ENCODE measurements around the gene CD151. TPM values are rescaled to one million over a fixed set of nuclear protein-coding genes. Genes with fewer than 3 reads are reported as not detected.

CD151 gene
- total RNA-seq, 1 experiment from 2014 or later: 226 TPM

DNA sequence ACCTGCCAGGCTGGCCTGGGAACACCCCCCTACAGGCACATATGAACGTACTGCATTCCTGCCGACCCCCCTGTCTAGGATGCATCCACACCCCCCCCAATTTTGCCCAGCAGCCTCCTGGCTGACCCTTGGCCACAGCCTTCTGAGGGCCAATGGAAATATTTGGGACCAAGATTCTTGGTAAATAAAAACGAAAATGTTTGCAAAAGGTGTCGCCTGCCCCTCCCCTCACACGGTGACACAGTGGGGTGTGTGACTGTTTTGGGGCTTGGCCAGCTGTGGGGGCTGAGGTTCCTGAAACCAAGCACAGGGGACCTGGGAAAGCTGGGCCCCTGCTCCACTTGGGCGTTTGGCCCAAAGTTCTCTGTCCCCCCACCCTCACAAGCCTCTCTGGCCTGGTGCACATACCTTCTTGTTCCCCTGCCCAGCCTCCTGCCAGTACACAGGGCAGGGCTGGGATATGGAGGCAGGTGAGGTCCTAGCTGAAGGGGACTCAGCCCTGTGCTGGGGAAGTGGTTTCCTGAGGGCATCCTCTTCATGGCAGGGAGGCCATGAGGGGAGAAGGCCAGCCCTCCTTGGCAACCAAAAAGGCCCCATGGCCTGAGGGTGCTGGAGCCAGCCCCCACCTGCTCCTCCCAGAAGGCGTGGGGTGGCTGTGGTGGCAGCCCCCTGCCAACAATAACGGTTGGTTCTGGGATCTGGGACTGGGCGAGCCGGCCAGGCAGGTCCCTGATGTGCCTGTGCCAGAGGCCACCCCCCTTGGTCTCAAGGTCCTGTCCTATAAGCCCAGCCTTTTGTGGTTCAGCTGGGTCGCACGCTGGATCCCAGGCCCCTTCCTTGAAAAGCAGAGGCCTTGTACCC is 7.2 kb upstream of the CD151 start:
- no peak for DNase-seq (ENCODE audit: low spot score)
- in situ Hi-C loops (cut with HindIII; ENCODE audit: low sequenced_read_pairs): no loop called here

DNA sequence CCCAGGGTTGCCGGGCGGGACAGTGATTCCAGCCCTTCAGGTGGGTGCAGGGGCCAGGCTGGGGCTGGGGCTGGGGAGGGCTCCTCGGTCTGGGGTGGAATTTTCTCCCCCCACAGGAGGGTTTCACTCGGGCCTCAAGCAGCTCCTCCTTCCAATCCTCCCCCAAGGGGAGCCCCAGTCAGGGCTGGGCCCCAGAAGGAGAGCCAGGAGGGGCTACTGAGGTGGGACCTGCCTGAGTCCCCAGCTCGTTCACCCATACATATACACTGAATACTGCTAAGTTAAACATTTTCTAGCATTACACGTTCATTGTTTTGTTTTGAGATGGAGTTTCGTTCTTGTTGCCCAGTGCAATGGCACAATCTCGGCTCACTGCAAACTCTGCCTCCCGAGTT is 6.5 kb upstream of the CD151 start:
- no peak for DNase-seq (ENCODE audit: low spot score)
- in situ Hi-C loops (cut with HindIII; ENCODE audit: low sequenced_read_pairs): no loop called here

DNA sequence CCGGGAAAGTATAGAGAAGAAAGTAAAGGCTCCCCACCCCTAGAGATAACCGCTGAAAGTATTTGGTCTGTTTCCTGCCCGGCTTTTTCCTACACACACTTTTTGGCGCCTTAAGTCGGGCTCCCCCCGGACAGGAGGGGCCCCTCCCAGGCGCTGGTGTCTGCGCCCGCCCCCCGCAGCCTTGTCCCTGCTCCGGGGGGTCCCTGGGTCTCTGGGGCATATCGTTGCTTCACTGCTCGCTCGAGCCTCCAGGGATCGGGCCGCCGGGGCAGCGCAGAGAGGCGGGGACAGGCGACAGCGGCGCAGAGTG is 6.0 kb upstream of the CD151 start:
- no peak for DNase-seq (ENCODE audit: low spot score)
- in situ Hi-C loops (cut with HindIII; ENCODE audit: low sequenced_read_pairs): no loop called here

DNA sequence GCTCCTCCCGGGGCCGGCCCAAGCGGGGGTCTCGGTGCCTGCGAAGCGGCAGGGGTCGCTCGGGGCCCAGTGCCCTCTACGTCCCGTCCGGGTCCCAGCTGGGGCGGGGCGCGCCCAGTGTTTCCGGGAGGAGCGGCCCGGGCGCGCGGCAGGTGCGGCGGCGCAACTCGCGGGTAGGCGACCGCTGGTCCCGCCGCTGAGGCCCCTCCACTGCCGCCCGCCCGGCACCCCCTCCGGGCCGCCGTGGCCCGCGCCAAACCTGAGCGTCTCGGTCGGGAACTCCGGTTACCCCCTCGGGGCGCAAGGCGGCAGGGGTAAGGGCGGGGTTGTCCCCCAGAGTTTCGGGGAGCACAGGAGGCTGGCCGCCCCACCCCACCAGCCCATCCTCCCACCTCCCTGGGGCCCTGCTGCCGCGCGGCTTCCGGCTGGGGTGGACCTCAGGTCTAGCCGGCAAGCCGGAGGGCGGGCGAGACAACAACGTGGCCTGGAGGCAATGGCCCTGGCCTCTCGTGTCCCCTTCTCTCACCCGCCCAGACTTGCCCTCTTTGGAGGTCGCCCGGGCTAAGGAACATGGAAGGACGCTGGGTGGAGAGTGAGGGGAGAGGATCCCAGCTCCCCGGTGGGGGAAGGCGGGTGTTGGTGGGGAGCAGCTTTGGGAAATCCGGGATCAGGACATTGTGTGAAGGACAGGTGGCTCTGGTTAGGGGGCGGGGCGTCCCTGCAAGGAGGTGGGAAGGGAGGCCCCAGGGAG is 5.4 kb upstream of the CD151 start:
- DNase-seq (ENCODE audit: low spot score): no peak
- in situ Hi-C loops (cut with HindIII; ENCODE audit: low sequenced_read_pairs): no loop called here

DNA sequence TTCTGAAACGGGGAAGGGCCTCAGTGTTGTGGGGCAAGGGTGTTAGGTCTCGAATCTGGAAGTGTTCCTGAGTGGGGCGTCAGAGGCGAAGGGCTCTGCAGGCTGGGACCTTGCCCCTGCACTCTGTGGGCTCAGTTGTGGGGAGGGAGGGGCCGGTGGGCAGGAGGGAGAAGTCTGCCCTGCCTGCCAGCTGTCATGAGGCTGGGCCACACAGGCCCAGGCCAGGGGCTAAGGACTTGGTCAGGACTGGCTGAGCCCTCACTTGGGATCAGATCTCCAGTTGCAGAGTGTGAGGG is 4.9 kb upstream of the CD151 start, which contains the start of gene CRACR2B:
CRACR2B (plus strand) TSS at position 23 of the 296 bp plus-strand sequence. CDS start 689 bp downstream, outside the sequence.
- in situ Hi-C loops (cut with HindIII; ENCODE audit: low sequenced_read_pairs): no loop called here

DNA sequence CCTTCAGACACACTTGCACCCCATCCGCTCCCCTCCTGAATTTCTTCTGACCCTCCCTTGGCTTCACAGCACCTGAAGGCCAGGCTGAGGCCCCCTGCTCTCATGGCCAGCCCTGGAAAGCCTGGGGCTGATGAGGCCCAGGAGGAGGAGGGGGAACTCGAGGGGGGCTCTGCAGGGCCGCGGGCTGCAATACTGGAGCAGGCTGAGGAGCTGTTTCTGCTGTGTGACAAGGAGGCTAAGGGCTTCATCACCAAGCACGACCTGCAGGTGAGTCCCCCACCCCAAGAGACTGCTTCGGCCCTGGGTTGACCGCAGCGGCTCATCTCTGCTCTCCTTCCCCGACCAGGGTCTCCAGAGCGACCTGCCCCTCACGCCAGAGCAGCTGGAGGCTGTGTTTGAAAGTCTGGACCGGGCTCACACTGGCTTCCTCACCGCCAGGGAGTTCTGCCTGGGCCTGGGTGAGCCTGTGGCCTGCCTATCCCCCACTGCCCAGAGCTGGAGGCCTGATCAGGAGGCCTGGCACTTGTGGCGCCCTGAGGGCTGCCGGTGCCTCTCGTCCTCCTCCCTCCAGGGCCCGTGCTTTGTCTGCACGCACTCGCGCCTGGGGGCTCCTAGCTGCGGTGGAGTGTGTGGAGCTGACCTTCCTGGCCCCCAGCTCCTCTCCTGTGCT is 4.1 kb upstream of the CD151 start:
- DNase-seq (ENCODE audit: low spot score): no peak
- in situ Hi-C loops (cut with HindIII; ENCODE audit: low sequenced_read_pairs): no loop called here

More for the DNA sequence above, 4.9 kb upstream of the CD151 start, which contains the start of gene CRACR2B:
- no peak for DNase-seq (ENCODE audit: low spot score)

DNA sequence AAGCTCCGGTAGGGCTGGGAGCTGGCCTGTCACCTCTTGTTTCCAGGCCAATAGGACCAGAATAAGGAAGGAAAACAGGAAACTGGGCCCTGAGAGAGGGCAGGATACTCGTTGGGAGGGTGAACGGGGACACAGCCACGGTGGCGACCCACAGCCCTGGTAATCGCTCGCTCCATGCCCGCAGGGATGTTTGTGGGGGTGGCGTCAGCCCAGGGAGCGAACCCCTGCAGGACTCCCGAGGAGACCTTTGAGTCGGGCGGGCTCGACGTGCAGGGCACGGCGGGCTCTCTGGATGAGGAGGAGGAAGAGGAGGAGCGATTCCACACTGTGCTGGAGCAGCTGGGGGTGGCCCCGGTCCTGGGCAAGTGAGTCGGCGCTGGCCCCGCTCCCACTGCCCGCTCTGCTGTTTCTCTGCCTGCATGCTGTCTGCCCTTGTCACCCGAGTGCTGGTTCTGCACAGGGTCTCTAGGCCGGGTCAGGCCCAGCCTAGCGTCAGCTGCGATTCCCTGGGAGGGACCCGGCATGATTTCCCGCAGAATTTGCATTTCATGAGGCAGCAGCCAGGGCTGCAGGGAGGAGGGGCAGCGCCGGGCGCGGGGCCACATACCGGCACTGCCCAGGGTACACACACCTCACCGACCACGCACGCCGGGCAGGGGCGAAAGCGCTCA is 3.4 kb upstream of the CD151 start:
- in situ Hi-C loops (cut with HindIII; ENCODE audit: low sequenced_read_pairs): no loop called here
- no peak for DNase-seq (ENCODE audit: low spot score)

DNA sequence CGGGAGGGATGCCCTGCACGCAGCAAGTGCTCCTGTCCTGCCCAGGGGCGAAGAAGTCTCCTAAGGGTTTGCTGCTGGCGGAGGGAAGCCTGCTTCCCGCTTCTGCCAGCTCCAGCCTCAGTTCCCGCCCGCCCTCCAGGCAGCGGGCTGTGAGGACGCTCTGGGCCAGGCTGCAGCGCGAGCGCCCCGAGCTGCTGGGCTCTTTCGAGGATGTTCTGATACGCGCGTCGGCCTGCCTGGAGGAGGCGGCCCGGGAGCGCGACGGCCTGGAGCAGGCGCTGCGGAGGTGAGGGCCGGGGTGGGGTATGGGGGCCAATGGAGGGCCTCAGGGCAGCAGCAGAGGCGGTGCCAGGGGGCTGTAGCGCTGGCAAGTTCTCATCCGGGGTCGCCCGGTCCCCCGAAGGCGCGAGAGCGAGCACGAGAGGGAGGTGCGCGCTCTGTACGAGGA is 2.9 kb upstream of the CD151 start:
- no peak for DNase-seq (ENCODE audit: low spot score)
- in situ Hi-C loops (cut with HindIII; ENCODE audit: low sequenced_read_pairs): no loop called here

DNA sequence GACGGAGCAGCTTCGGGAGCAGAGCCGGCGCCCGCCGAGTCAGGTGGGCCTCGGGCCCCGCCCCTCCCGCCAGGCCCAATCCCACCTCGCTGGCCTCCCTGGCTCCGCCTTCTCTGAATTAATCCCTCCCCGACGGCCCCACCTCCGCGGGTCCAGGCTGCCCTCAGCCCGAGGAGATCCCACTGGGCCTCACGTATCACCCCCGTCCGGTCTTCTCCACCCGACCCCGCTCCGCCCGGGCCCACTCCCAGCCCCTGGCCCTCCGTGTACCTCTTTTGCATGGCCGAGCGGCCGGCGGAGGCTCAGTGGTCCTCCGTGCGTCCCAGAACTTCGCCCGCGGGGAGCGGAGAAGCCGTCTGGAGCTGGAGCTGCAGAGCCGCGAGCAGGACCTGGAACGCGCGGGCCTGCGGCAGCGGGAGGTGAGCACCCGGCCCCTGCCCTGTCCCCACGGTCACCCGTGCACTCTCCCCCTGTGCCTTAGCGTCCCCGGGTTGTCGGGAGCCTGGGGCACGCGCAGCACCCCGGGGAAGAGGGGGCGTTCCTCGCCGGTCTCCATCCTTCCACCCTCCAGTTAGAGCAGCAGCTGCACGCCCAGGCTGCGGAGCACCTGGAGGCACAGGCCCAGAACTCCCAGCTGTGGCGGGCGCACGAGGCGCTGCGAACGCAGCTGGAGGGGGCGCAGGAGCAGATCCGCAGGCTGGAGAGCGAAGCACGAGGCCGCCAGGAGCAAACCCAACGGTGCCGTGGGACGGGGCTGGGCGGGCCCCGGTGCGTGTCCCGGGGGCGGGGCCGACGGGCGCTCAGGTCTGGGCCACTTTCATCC is 2.2 kb upstream of the CD151 start:
- in situ Hi-C loops (cut with HindIII; ENCODE audit: low sequenced_read_pairs): no loop called here
- DNase-seq (ENCODE audit: low spot score): peak; percentile 84

DNA sequence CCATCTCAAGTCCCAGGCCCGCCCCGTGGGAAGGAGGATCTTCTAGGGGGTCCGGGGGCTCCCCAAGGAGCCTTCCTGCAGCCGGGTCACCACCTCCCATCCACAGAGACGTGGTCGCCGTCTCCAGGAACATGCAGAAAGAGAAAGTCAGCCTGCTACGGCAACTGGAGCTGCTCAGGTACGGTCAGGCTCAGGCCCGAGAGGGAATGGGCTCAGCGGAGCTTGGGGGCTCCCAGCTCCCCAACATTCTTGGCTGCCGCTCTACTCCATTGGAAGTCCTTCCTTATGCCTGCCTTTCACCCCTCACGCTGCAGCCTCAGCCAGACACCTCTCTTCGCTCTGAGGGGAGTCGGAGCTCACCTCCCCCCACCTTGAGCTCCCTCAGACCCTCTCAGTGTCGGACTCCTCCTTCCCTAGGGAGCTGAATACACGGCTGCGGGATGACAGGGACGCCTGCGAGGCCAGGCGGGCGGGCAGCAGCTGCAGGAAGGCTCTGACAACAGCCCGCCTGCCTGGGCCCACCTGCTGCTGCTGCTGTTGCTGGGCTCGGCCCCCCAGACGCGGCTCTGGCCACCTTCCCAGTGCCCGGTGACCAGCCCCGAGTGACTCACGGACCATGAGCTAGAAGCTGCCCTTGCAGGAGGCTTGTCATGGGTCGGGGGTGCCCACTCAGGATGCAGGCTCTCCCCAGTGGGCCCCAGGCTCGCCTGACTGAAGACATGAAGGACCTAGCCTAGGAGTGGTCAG is 1.5 kb upstream of the CD151 start:
- no peak for DNase-seq (ENCODE audit: low spot score)
- in situ Hi-C loops (cut with HindIII; ENCODE audit: low sequenced_read_pairs): no loop called here

DNA sequence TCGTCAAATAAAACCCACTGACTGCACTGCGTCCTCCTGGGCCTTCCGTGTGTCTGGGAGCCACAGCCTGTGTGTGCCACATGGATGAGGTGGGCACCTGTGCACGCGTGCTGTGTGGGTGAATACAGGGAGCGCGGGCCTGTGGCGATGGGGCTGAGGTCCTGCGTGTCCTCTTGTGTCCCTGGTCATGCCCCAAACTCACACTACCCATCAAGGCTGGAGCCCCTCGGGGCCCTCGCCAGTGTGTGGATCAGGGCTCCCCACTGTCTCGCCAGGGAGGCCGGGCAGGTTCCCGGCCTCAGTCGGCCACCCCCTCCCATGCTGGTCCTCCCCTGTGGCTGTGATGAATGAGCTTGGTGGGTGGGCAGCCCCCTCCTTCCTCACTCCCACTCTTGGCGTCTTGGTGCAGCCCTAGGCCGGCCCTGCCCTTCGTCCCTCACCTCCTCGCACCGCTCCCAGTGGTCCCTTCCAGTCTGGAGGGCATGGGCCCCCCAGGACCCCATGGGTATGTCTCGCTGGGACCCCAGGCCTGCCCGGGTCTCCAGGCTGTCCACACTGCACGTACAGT is 707 bp upstream of the CD151 start:
- in situ Hi-C loops (cut with HindIII; ENCODE audit: low sequenced_read_pairs): no loop called here
- no peak for DNase-seq (ENCODE audit: low spot score)

DNA sequence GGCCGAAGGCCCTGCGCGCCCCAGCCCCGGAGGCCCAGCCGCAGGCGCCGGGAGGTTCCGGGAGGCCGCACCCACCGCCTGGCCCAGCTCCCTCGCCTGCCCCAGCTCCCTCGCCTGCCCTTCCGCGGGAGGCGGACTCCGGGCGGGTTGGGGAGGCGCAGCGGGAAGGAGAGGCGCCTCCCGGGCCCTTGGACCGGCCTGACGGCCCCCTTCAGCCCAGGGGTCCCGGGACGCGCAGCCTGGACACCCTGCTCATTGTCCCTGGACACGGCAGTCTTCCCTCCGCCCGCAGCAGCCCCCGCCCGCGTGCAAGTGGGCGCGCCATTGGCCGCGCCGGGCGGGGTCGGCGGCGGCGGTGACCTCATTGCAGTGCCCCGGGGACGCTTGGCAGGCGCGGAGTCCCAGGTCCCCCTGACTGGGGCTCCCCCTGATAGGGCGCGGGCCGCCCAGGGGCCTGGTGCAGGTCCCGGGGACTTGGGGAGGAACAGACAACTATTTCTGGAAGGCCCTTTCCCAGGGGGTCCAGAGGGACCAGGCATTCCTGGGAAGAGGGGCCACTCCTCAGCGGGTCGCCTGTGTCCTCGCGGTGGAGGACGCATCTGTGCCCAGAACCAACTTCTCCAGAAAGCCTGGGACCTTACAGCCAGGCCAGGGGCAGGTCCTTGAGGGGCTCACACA is 501 bp downstream of the CD151 start:
- no peak for DNase-seq (ENCODE audit: low spot score)

DNA sequence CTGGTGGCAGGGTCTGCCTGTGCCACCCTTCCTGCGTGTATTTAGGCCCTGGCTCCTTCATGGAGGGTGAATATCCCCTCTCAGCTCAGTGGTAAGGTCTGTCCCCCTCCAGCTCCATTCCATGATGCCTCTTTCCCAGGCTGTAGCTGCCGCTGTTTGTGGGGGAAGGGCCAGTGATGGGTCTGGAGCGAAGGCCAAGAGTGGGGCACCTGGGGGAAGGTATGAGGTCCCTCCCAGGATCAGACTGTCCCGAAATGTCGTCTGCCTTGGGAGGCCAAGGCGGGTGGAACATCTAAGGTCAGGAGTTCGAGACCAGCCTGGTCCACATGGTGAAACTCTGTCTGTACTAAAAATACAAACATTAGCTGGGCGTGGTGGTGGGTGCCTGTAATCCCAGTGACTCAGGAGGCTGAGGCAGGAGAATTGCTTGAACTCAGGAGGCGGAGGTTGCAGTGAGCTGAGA is 1.1 kb downstream of the CD151 start:
- no peak for DNase-seq (ENCODE audit: low spot score)
- in situ Hi-C loops (cut with HindIII; ENCODE audit: low sequenced_read_pairs): no loop called here

More for the DNA sequence above, 501 bp downstream of the CD151 start:
- in situ Hi-C loops (cut with HindIII; ENCODE audit: low sequenced_read_pairs): no loop called here

DNA sequence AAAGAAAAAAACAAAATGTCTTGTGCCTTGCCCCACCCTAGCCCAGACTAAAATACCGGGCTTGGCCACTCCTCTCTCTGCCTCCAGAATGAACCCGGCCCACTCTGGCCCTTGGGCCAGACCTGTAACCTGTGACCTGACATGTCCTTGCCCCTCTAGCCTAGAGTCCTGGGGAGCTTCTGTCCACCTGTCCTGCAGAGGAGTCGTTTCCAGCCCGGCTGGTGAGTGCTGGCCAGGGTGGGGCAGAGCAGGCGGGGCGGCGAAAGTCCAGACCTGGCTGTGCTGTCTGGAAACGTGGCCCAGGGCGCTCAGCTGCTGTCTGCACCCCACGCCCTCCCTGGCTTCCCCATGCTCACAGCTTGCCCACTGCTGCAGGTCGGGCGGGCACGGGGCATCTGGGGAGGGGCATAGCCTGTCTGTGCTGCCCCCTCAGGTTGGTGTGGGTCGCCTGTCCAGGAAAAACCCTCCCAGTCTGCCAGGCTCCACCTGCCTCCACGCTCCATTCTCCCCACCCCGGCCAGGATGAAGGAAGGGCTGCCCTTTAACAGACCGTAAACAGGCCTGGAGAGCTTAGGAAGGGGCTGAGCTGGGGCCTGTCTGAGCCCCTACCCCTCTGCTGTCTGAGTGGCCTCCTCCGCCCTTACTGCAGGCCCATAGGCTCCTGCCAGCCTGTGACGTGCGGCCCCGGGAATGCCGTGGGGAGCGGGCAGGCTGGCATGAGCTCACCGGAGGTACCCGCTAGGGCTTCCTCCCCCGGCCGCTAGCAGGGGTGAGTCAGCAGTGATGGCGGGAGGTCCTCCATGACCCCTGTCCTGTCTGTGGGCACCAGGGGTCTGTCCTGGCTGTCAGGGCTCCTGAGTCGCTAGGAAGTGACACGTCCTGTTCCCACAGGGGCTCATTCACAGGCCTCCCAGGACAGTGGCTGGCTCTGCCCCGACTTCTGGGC is 1.9 kb downstream of the CD151 start:
- in situ Hi-C loops (cut with HindIII; ENCODE audit: low sequenced_read_pairs): no loop called here
- peak; percentile 64 for DNase-seq (ENCODE audit: low spot score)

DNA sequence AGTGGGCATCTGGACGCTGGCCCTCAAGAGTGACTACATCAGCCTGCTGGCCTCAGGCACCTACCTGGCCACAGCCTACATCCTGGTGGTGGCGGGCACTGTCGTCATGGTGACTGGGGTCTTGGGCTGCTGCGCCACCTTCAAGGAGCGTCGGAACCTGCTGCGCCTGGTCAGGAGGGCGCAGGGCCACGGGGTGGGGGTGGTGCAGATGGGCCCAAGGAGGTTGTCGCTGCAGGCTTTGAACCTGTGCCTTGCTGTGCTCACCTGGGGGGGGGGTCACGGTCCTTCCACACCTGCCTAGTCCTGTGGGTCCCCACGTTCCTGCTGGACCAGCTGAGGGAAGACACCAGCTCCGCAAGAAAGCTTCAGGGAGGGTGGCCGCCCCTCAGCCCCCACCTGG is 3.5 kb downstream of the CD151 start:
- in situ Hi-C loops (cut with HindIII; ENCODE audit: low sequenced_read_pairs): no loop called here
- no peak for DNase-seq (ENCODE audit: low spot score)

DNA sequence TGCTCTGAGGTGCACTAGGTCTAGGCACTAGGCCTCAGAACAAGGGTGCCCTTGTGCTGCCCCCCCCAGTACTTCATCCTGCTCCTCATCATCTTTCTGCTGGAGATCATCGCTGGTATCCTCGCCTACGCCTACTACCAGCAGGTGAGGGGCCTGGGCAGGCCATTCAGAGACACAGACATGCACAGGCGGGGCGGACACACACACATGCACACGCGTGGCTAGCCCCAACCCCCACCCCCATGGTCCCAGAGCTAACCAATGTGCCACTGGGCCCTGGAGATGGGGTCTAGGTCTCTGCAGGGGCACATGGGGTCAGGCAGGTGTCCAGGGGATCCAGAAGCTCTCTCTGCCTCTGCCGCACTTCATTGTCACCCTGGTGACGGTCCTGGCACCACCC is 3.9 kb downstream of the CD151 start:
- in situ Hi-C loops (cut with HindIII; ENCODE audit: low sequenced_read_pairs): no loop called here
- no peak for DNase-seq (ENCODE audit: low spot score)
